ENCODE results near the gene RPRD2. TPM values are rescaled to one million over a fixed set of nuclear protein-coding genes. Genes with fewer than 3 reads are reported as not detected.

RPRD2 gene
- polyA plus RNA-seq, 1 donor (not counting 4 experiments of a cell fraction or from before 2014, with no cell fraction given), result 9.1 TPM

DNA sequence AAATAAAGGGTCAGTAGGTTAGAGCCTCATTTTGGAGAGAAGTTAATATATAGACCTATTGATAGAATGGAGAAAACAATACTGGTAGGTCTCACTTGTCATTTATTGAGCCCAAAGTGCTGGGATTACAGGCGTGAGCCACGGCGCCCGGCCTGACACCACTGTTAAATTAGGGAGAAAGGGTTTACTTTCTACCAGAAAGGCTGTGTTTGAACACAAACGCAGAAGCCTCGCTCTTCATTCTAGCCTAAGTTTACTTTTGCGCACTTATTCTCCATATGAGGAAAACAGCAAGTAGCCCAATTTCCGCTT lies 43.3 kb upstream of the RPRD2 start:
- dilution Hi-C loops (cut with MboI; ENCODE audit: extremely low pct_ligation_motif_present, low sequenced_read_pairs), result no loop called here

DNA sequence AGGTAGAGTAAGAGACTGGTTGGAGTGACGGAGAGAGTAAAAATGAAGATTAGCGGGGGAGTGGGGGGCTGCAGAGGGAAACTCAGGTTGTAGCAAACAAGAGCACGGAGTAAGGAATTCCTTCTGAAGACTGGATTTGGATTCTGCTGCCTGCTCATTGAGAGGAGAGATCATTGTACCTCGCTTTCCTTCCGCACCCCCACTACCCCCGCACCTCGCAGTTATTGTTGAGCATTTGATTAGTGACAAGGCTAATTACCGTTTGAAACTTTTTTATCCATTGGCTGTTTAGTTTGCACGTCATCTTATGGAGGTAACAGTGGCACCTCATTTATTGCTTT lies 42.2 kb upstream of the RPRD2 start:
- Histone ChIP-seq H3K9me1 (ENCODE audit: control insufficient read depth, extremely low read depth, insufficient read depth, low read length) (no peaks in the 10 kb centered on the region), H3K9ac (ENCODE audit: control insufficient read depth, extremely low read depth, insufficient read depth, low read length) (peak overlapping the region; percentile 95), H3K79me2 (ENCODE audit: control insufficient read depth, insufficient read depth, low read length) (peaks cover 37% of the 10 kb centered on the region), H3K27me3 (ENCODE audit: control insufficient read depth, extremely low read depth, insufficient read depth, low read length) (no peaks in the 10 kb centered on the region), H3K27ac (ENCODE audit: control insufficient read depth, insufficient read depth, low read length) (peak overlapping the region; percentile 88), H3K4me1 (ENCODE audit: control insufficient read depth, extremely low read depth, insufficient read depth, low read length) (peaks cover 6% of the 10 kb centered on the region), H2AFZ (ENCODE audit: control insufficient read depth, low read length) (peak overlapping the region; percentile 94), H3K36me3 (ENCODE audit: control insufficient read depth in 2 of 2, extremely low read depth in 1 of 2, insufficient read depth in 2 of 2, low read length in 2 of 2) (peaks cover 6 to 10% of the 10 kb centered on the region in 2 experiments), H4K20me1 (ENCODE audit: control insufficient read depth, extremely low read depth, insufficient read depth, low read length) (no peaks in the 10 kb centered on the region), H3K4me3 (ENCODE audit: control insufficient read depth in 2 of 3, extremely low read depth in 1 of 3, insufficient read depth in 2 of 3, low read depth in 1 of 3, low read length in 3 of 3) (peak overlapping the region; percentile 87 to 99 (median 97)), H3K4me2 (ENCODE audit: control insufficient read depth, extremely low read depth, insufficient read depth, low read depth, low read length) (peak overlapping the region; percentile 80), H3K9me3 (ENCODE audit: control insufficient read depth, low read depth, low read length) (no peaks in the 10 kb centered on the region)
- no peak for FAIRE-seq
- TF ChIP-seq, protein P1, sequence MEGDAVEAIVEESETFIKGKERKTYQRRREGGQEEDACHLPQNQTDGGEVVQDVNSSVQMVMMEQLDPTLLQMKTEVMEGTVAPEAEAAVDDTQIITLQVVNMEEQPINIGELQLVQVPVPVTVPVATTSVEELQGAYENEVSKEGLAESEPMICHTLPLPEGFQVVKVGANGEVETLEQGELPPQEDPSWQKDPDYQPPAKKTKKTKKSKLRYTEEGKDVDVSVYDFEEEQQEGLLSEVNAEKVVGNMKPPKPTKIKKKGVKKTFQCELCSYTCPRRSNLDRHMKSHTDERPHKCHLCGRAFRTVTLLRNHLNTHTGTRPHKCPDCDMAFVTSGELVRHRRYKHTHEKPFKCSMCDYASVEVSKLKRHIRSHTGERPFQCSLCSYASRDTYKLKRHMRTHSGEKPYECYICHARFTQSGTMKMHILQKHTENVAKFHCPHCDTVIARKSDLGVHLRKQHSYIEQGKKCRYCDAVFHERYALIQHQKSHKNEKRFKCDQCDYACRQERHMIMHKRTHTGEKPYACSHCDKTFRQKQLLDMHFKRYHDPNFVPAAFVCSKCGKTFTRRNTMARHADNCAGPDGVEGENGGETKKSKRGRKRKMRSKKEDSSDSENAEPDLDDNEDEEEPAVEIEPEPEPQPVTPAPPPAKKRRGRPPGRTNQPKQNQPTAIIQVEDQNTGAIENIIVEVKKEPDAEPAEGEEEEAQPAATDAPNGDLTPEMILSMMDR (optimal IDR thresholded peaks at IDR 0.05 in 1 of 3, IDR thresholded peaks at IDR 0.05 in 1 of 3, conservative IDR thresholded peaks at IDR 0.05 in 1 of 3; ENCODE audit: extremely low read depth in 1 of 3, insufficient read depth in 2 of 3, low read length in 3 of 3), result no peak
- TF ChIP-seq EZH2 (IDR thresholded peaks at IDR 0.05; ENCODE audit: low read length), result no peak
- DNase-seq (ENCODE audit: low read depth, low spot score), result no peak
- dilution Hi-C loops (cut with MboI; ENCODE audit: extremely low pct_ligation_motif_present, low sequenced_read_pairs), result no loop called here

More for the DNA sequence above, 43.3 kb upstream of the RPRD2 start:
- H3K4me1 ChIP-seq (ENCODE audit: control insufficient read depth, extremely low read depth, insufficient read depth, low read length), result peaks cover 6% of the 10 kb centered on the region
- H3K9me1 ChIP-seq (ENCODE audit: control insufficient read depth, extremely low read depth, insufficient read depth, low read length), result no peaks in the 10 kb centered on the region
- peak overlapping the region; percentile 42 for H2AFZ ChIP-seq (ENCODE audit: control insufficient read depth, low read length)
- peak overlapping the region; percentile 64 for H3K4me2 ChIP-seq (ENCODE audit: control insufficient read depth, extremely low read depth, insufficient read depth, low read depth, low read length)
- H3K9ac ChIP-seq (ENCODE audit: control insufficient read depth, extremely low read depth, insufficient read depth, low read length), result no peak overlapping the region
- H3K9me3 ChIP-seq (ENCODE audit: control insufficient read depth, low read depth, low read length), result no peaks in the 10 kb centered on the region
- H3K27ac ChIP-seq (ENCODE audit: control insufficient read depth, insufficient read depth, low read length), result no peak overlapping the region
- DNase-seq (ENCODE audit: low read depth, low spot score) (no peak), FAIRE-seq (no peak)
- H3K36me3 ChIP-seq (ENCODE audit: control insufficient read depth in 2 of 2, extremely low read depth in 1 of 2, insufficient read depth in 2 of 2, low read length in 2 of 2), result peaks cover 5 to 6% of the 10 kb centered on the region in 2 experiments
- H4K20me1 ChIP-seq (ENCODE audit: control insufficient read depth, extremely low read depth, insufficient read depth, low read length), result no peaks in the 10 kb centered on the region
- no peaks in the 10 kb centered on the region for H3K27me3 ChIP-seq (ENCODE audit: control insufficient read depth, extremely low read depth, insufficient read depth, low read length)
- H3K79me2 ChIP-seq (ENCODE audit: control insufficient read depth, insufficient read depth, low read length), result peaks cover 35% of the 10 kb centered on the region
- TF ChIP-seq, protein P1 (optimal IDR thresholded peaks at IDR 0.05 in 1 of 3, IDR thresholded peaks at IDR 0.05 in 1 of 3, conservative IDR thresholded peaks at IDR 0.05 in 1 of 3; ENCODE audit: extremely low read depth in 1 of 3, insufficient read depth in 2 of 3, low read length in 3 of 3), result no peak
- TF ChIP-seq EZH2 (IDR thresholded peaks at IDR 0.05; ENCODE audit: low read length), result no peak
- peak overlapping the region; percentile 25 to 99 (median 87) for H3K4me3 ChIP-seq (ENCODE audit: control insufficient read depth in 2 of 3, extremely low read depth in 1 of 3, insufficient read depth in 2 of 3, low read depth in 1 of 3, low read length in 3 of 3)

Measured in keratinocyte (primary cell).